CD14-positive monocyte (primary cell): ENCODE measurements around the gene TCTN3. TPM values are rescaled to one million over a fixed set of nuclear protein-coding genes. Genes with fewer than 3 reads are reported as not detected.
A peak's percentile ranks its signal among the peaks of the same experiment; 100 is the strongest.

Source experiments
- DNase-seq, 3 donors: peaks; one replicate each; pipeline ENCODE4 v3.0.0-alpha.2; 2011 to 2022
- H2AFZ ChIP-seq: 2 replicates; pipeline ENCODE4 v1.6.0; 2012; ENCODE audit warnings: mild to moderate bottlenecking, low read depth, low read length, inconsistent platforms; ENCODE audit not compliant: insufficient read depth, poor library complexity, severe bottlenecking
- H3K27ac ChIP-seq, 2 donors: 1 replicate in 1 of 2; 2 replicates in 1 of 2; pipeline ENCODE4 v1.5.1; 2012 to 2013; ENCODE audit warnings: low read length in 2 of 2, control low read depth in 1 of 2, inconsistent platforms in 1 of 2, low read depth in 1 of 2, mild to moderate bottlenecking in 1 of 2
- H3K27me3 ChIP-seq, 2 donors: one replicate each; pipeline versions ENCODE4 v1.6.0 to v1.6.1; 2011 to 2013; ENCODE audit warnings: low read length in 2 of 2; ENCODE audit not compliant: control insufficient read depth in 2 of 2, insufficient read depth in 2 of 2
- H3K36me3 ChIP-seq, 2 donors: replicated peaks in 1 of 2; 1 replicate in 1 of 2; 2 replicates in 1 of 2; pipeline versions ENCODE4 v1.5.1 to v1.6.1; 2012 to 2013; ENCODE audit warnings: low read length in 2 of 2, control low read depth in 1 of 2, inconsistent platforms in 1 of 2, mild to moderate bottlenecking in 1 of 2; ENCODE audit not compliant: insufficient read depth in 2 of 2, control insufficient read depth in 1 of 2
- H3K4me1 ChIP-seq, 2 donors: 1 replicate in 1 of 2; 2 replicates in 1 of 2; pipeline versions ENCODE4 v1.5.1 to v1.6.1; 2012 to 2013; ENCODE audit warnings: low read length in 2 of 2, control low read depth in 1 of 2, inconsistent platforms in 1 of 2, mild to moderate bottlenecking in 1 of 2, moderate library complexity in 1 of 2; ENCODE audit not compliant: insufficient read depth in 2 of 2, control insufficient read depth in 1 of 2
- H3K4me2 ChIP-seq: replicated peaks from 2 replicates; pipeline ENCODE3; 2012; ENCODE audit warnings: low read length, moderate library complexity, mild to moderate bottlenecking; ENCODE audit not compliant: poor library complexity, severe bottlenecking; ENCODE audit errors: extremely low read depth
- H3K4me3 ChIP-seq, 3 experiments: fragments of 200-600 bp in 1 of 3; sonication (generic) in 1 of 3; replicated peaks in 1 of 3; 1 replicate in 2 of 3; 2 replicates in 1 of 3; pipeline ENCODE4 v1.5.1; 2011 to 2013; ENCODE audit warnings: low read length in 3 of 3, mild to moderate bottlenecking in 3 of 3, control low read depth in 2 of 3, low read depth in 2 of 3, inconsistent platforms in 1 of 3, moderate library complexity in 1 of 3
- H3K79me2 ChIP-seq: 2 replicates; pipeline ENCODE4 v1.6.0; 2012; ENCODE audit warnings: mild to moderate bottlenecking, control low read depth, inconsistent platforms, low read length, moderate library complexity; ENCODE audit not compliant: insufficient read depth
- H3K9ac ChIP-seq: 2 replicates; pipeline ENCODE4 v1.6.0; 2017; ENCODE audit warnings: low read length, mild to moderate bottlenecking; ENCODE audit not compliant: insufficient read depth, poor library complexity, severe bottlenecking
- H3K9me3 ChIP-seq, 2 donors: replicated peaks in 1 of 2; 1 replicate in 1 of 2; 2 replicates in 1 of 2; pipeline versions ENCODE4 v1.5.1 to v1.6.1; 2012 to 2013; ENCODE audit warnings: low read length in 2 of 2, control low read depth in 1 of 2; ENCODE audit not compliant: control insufficient read depth in 1 of 2, insufficient read depth in 1 of 2
- H4K20me1 ChIP-seq: 2 replicates; pipeline ENCODE4 v1.6.0; 2012; ENCODE audit warnings: mild to moderate bottlenecking, low read length, control low read depth, moderate library complexity; ENCODE audit not compliant: insufficient read depth
- H3K27ac Mint-ChIP-seq, 7 donors: one replicate each; pipeline ENCODE4 v1.8.0; 2020; ENCODE audit warnings: mild to moderate bottlenecking in 7 of 7, mixed read lengths in 7 of 7, moderate library complexity in 6 of 7, inconsistent platforms in 2 of 7
- H3K27me3 Mint-ChIP-seq, 3 donors: one replicate each; pipeline ENCODE4 v1.8.0; 2021 to 2022; ENCODE audit warnings: low read depth in 3 of 3, mild to moderate bottlenecking in 3 of 3, mixed read lengths in 3 of 3, moderate library complexity in 3 of 3, inconsistent platforms in 1 of 3
- H3K36me3 Mint-ChIP-seq, 2 donors: one replicate each; pipeline ENCODE4 v1.8.0; 2020; ENCODE audit warnings: mixed read lengths in 2 of 2, inconsistent platforms in 1 of 2, mild to moderate bottlenecking in 1 of 2
- H3K4me1 Mint-ChIP-seq: one replicate; pipeline ENCODE4 v1.8.0; 2020; ENCODE audit warnings: mild to moderate bottlenecking, mixed read lengths
- H3K4me3 Mint-ChIP-seq, 2 donors: one replicate each; pipeline ENCODE4 v1.8.0; 2020; ENCODE audit warnings: mild to moderate bottlenecking in 2 of 2, mixed read lengths in 2 of 2, moderate library complexity in 1 of 2
- H3K9me3 Mint-ChIP-seq, 7 donors: one replicate each; pipeline ENCODE4 v1.8.0; 2020 to 2022; ENCODE audit warnings: mixed read lengths in 7 of 7, mild to moderate bottlenecking in 6 of 7, moderate library complexity in 6 of 7, inconsistent platforms in 2 of 7
- CTCF ChIP-seq: fragments of 200-600 bp; IDR thresholded peaks from one replicate; pipeline ENCODE4 v1.8.0; 2022; ENCODE audit warnings: antibody characterized with exemption, mild to moderate bottlenecking
- WGBS: methylation state at CpG from one replicate; pipeline ENCODE4 v1.1.5; 2013; ENCODE audit warnings: missing lambda C conversion rate; ENCODE audit not compliant: insufficient coverage; 5-methylcytosine and 5-hydroxymethylcytosine counted together
- intact Hi-C, 2 donors: fragments of 100-400 bp; cut with micrococcal nuclease; formaldehyde crosslinking; loops; one replicate each; pipeline versions ENCODE4 v1.15.0 to v1.15.1; 2023
- polyA plus RNA-seq, 3 donors: library from polyadenylated mRNA; depleted of rRNA in 1 of 3; unstranded in 2 of 3; stranded (reverse) in 1 of 3; fragments of 300-500 nt in 2 of 3; fragments of >200 nt in 1 of 3; fragmentation: Illumina TruSeq in 2 of 3; gene quantifications; 1 replicate in 2 of 3; 2 replicates in 1 of 3; pipeline ENCODE4 v1.2.3, GENCODE V29; 2012 to 2021

TCTN3 gene
- polyA plus RNA-seq, 3 donors, result 8.5 to 23.1 (median 14.4) TPM

- peaks cover 0 to 1% (median 0%) of the 10 kb centered on the region in 3 donors for H3K27me3 Mint-ChIP-seq
- H3K4me3 Mint-ChIP-seq, result no peak overlapping the region
- Histone ChIP-seq H4K20me1 (no peaks in the 10 kb centered on the region), H3K9me3 (peaks cover 0 to 6% of the 10 kb centered on the region in 2 donors), H3K79me2 (no peaks in the 10 kb centered on the region), H3K4me2 (no peak overlapping the region), H3K4me3 (no peak overlapping the region), H3K27ac (no peak overlapping the region), H3K27me3 (no peaks in the 10 kb centered on the region), H3K9ac (no peak overlapping the region), H3K4me1 (peaks cover 13 to 15% of the 10 kb centered on the region in 2 donors), H3K36me3 (no peaks in the 10 kb centered on the region), H2AFZ (no peak overlapping the region)
- peaks cover 0 to 14% (median 3%) of the 10 kb centered on the region in 7 donors for H3K9me3 Mint-ChIP-seq
- WGBS, result no CpG with 5 or more reads among the region's 2 CpGs
- H3K27ac Mint-ChIP-seq, result no peak overlapping the region
- no peak for DNase-seq
- no peak for TF ChIP-seq CTCF
- peaks cover 12 to 25% of the 10 kb centered on the region in 2 donors for H3K36me3 Mint-ChIP-seq
- H3K4me1 Mint-ChIP-seq, result peaks cover 29% of the 10 kb centered on the region
- intact Hi-C loops, result no loop called here
Measured at GRCh38 chr10:95742962-95743535, 49.3 kb upstream of the TCTN3 start.

GRCh38 chr10:95742485-95742884 lies 48.8 kb upstream of the TCTN3 start:
- peaks cover 0 to 1% (median 0%) of the 10 kb centered on the region in 3 donors for H3K27me3 Mint-ChIP-seq
- Histone ChIP-seq H3K79me2 (no peaks in the 10 kb centered on the region), H3K36me3 (no peaks in the 10 kb centered on the region), H3K9ac (no peak overlapping the region), H4K20me1 (no peaks in the 10 kb centered on the region), H3K4me1 (peaks cover 13 to 15% of the 10 kb centered on the region in 2 donors), H3K27ac (peak overlapping the region in 1 of 2 donors; percentile 67), H2AFZ (peak overlapping the region; percentile 71), H3K4me3 (peak overlapping the region in 1 of 3 experiments; percentile 10), H3K9me3 (peaks cover 0 to 6% of the 10 kb centered on the region in 2 donors), H3K4me2 (peak overlapping the region; percentile 9), H3K27me3 (no peaks in the 10 kb centered on the region)
- H3K4me3 Mint-ChIP-seq, result peak overlapping the region in 1 of 2 donors; percentile 65
- DNase-seq, result no peak
- WGBS, result no CpG with 5 or more reads among the region's 3 CpGs
- peaks cover 29% of the 10 kb centered on the region for H3K4me1 Mint-ChIP-seq
- peaks cover 12 to 25% of the 10 kb centered on the region in 2 donors for H3K36me3 Mint-ChIP-seq
- intact Hi-C loops, result no loop called here
- H3K9me3 Mint-ChIP-seq, result peaks cover 0 to 14% (median 3%) of the 10 kb centered on the region in 7 donors
- no peak for TF ChIP-seq CTCF
- H3K27ac Mint-ChIP-seq, result peak overlapping the region; percentile 16 to 90 (median 76)
